ENCODE data around the gene CTDSPL2.
"Not testable (repeated sequence)": the region's sequence is repeated elsewhere in the genome, so short reads cannot be mapped to it uniquely, and the experiment has no call there.

Gene CTDSPL2

GRCh38 chr15:44544745-44545144, 117.3 kb downstream of the CTDSPL2 start:
- not testable (repeated sequence) for DNase-seq

DNA sequence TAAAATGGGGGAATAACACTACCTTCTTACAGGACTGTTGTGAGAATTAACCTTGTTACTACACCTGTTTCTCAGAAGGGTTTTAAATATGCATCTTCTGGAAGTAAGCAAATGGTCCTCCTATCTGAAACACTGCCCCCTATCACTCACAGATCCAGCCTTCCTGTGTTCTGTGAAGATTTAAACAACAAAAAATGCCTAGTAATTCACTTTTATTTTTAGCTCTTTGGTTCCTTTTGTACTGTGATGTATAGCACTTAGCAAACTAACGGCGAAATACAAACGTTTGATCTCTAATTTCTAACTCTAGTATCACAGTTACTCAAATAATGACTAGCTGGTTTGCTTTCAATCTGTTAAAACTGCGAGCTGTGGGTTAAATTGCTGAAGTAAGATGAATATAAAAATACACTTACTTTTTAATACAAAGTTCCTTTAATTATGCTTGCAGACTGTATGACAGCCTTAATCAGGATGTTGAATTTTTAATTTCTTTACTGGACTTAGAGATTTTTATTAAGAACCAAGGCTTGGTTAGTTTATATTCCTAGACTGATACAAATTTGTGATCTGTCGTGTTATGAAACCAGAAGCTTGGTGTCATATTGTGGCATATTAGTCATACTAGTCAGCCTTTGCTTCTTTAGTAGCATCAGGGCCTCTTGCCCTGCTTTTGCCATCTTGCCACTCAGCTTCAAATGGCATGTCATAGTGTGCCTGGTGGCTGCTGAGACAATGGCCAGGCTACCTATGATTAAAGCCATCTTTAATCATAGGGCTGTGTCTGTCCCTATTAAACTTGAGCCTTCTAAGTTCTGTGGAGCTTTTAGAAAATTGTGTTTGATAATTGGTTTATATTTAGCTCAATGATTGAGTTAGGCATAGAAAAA, 118.7 kb downstream of the CTDSPL2 start:
- peak; percentile 47 for DNase-seq

DNA sequence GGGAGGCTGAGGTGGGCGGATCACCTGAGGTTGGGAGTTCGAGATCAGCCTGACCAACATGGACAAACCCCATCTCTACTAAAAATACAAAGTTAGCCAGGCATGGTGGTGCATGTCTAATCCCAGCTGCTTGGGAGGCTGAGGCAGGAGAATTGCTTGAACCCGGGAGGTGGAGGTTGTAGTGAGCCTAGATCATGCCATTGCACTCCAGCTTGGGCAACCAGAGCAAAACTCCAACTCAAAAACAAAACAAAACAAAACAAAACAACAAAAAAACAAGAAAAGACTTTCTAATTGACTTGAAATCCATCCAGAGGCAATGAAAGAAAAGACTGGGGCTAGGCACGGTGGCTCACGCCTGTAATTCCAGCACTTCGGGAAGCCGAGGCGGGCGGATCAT, 121.7 kb downstream of the CTDSPL2 start:
- not testable (repeated sequence) for DNase-seq

- DNase-seq = no peak
These were observed 122.8 kb downstream of the CTDSPL2 start for GRCh38 chr15:44550256-44550655.

DNA sequence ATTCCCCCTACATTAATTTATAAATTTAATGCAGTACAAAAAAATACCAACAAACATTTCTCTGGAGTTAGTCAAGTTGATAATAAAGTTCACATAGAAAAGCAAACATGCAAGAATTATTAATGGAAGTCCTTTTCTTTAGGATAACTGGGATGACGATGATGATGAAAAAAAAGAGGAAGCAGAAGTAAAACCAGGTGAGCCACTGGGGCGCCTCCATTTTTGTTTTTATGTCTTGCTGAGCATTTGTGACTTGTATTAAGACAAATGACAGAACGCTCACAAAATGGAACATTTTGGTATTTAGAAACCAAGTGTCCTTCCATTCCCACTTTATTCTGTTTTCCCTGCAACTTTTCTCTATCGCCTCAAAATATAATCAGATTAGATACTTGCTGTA, 123.3 kb downstream of the CTDSPL2 start:
- DNase-seq = no peak

- no peak for DNase-seq
These were observed 127.7 kb downstream of the CTDSPL2 start for GRCh38 chr15:44554934-44555723.

GRCh38 chr15:44560926-44561325, 133.5 kb downstream of the CTDSPL2 start:
- DNase-seq = peak; percentile 10

DNA sequence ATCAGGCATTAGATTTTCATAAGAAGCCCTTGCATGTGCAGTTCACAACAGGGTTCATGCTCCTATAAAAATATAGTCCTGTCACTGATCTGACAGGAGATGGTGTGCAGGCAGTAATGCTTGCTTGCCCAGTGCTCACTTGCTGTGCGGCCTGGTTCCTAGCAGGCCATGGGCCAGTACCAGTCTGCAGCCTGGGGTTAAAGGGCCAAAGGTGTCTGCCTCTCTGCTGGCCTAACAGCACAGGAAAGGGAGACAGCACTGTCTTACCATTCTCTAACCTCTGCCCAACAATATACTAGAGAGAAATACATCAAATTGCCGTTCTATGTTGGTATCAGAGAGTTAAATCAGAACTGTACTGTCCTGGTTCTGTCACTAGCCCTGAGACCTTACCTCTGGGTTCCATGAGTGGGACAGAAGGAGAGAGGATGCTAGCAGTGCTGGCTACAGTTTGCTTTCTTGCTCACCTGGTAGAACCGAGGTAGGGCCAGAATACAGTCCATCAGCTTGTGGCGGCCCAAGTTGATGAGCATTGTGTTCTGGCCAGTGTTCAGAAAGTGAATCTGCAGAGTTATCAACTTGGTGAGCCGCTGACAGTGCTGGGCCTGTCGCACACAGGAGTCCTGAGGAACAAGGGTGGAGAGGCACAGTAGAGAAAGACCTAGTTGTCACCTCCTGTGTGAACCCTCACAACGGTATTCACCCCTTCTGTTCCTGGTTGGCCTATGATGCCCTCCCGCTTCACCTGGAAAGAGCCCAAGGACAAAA, 138.1 kb downstream of the CTDSPL2 start:
- no peak for DNase-seq

GRCh38 chr15:44566155-44566540, 138.7 kb downstream of the CTDSPL2 start:
- DNase-seq = no peak

DNA sequence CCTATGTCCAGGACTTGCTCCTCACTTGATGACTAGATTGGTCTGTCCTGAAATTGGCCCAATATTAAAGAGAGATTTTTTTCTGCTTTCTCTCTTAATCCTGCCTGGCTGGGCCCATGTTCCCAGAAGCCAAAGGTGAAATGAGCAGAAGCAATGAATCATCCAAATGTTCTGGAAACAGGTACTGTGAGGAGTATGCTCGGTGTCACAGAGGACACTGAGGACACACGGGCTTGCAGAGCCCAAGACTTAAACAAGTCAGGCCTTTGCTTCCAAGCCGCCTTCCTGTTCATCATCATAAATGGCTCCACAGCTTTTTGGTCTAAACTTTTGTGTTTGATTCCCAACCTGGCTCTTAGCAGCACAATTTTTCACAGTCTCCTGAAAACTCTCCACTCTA, 140.9 kb downstream of the CTDSPL2 start:
- DNase-seq = no peak

DNA sequence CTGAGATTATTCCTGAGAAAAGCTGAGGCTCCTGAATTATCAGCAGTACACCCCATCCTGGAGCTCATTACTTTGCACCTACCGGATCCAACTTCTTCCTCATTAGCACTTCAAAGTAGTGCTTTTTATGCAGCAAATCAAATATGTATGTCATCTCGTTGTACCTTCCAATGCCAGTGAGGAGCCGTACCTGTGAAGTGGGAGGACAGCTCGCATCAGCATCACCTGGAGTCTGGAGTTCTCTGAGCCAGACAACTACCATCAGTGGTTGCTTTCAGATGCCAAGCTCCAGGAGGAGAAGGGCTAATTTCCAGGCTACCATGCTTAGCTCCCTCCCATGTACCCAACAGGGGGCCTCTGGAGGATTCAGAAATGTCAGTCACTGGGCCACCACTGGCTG, 141.9 kb downstream of the CTDSPL2 start:
- DNase-seq = no peak

- DNase-seq = no peak
These were observed 142.9 kb downstream of the CTDSPL2 start for GRCh38 chr15:44570361-44570760.

- DNase-seq = no peak
These were observed 146.0 kb downstream of the CTDSPL2 start for GRCh38 chr15:44573386-44573785.

- DNase-seq = no peak
These were observed 147.3 kb downstream of the CTDSPL2 start for GRCh38 chr15:44574734-44575133.
